ENCODE measurements around the gene MMD2. TPM values are rescaled to one million over a fixed set of nuclear protein-coding genes. Genes with fewer than 3 reads are reported as not detected.

Gene MMD2
- total RNA-seq, 2 donors from 2014 or later = not detected

DNA sequence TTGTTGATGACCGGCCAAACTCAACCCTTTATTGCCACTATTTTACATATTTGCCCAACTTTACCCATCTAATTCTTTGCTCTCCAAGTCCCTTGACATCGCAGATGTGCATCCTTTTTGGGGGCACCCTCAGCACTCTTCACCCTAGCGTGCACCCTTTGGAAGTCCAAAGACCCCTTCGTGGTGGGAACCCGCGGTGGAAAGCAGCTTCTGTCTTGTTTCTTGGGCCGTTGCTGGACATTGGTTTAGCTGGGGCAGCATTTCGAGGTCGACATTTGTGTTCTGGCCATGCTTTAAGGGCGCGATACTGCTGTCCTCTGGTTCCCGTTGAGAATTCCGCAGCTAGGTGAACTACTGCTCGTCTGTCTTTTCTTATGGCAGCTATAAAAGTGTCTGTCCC, 96.8 kb downstream of the MMD2 start:
- peaks cover 8% of the 10 kb centered on the region in 2 donors for H3K36me3 Mint-ChIP-seq
- no peak for DNase-seq (ENCODE audit: low spot score in 2 of 2)
- H3K27ac Mint-ChIP-seq = no peak overlapping the region
- H3K9me3 Mint-ChIP-seq = peaks cover 7 to 16% of the 10 kb centered on the region in 2 donors
- ATAC-seq = no peak

- ATAC-seq (no peak), DNase-seq (ENCODE audit: low spot score in 2 of 2) (no peak)
- H3K9me3 Mint-ChIP-seq = peaks cover 7 to 16% of the 10 kb centered on the region in 2 donors
- H3K36me3 Mint-ChIP-seq = peaks cover 8% of the 10 kb centered on the region in 2 donors
- H3K27ac Mint-ChIP-seq = no peak within 1 kb of the TSS
Measured at GRCh38 chr7:4861673-4862072, 97.3 kb downstream of the MMD2 start, which contains the start of gene PAPOLB. Gene PAPOLB (minus strand): TSS chr7:4862030. CDS start chr7:4861810, 220 bp downstream.

- DNase-seq (ENCODE audit: low spot score in 2 of 2) = no peak
- peaks cover 7 to 16% of the 10 kb centered on the region in 2 donors for H3K9me3 Mint-ChIP-seq
- peaks cover 8% of the 10 kb centered on the region in 2 donors for H3K36me3 Mint-ChIP-seq
Measured at GRCh38 chr7:4861227-4861626, 97.8 kb downstream of the MMD2 start.

DNA sequence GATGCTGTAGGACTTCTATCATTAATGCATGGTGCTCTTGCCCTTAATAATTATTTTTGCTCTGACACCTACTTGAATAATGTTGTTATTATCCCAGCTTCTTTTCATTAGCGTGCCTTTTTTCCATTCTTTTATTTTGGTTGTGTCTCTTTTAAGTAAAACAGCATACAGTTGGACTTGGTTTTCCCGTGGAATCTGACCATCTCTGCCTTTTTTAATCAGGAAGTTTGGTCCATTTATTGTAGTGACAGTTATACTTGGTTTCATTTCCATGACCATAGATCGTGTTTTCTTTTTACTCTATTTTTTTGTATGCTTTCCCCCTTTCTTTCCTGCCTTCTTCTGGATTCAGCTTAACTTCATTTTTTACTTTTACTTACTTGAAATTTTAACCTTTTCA, 101.8 kb downstream of the MMD2 start:
- no peaks in the 10 kb centered on the region for H3K36me3 Mint-ChIP-seq
- DNase-seq (ENCODE audit: low spot score in 2 of 2) = no peak
- H3K9me3 Mint-ChIP-seq = peaks cover 0 to 3% of the 10 kb centered on the region in 2 donors
- no peak overlapping the region for H3K27ac Mint-ChIP-seq
- no peak for ATAC-seq

More at GRCh38 chr7:4861227-4861626, 97.8 kb downstream of the MMD2 start:
- ATAC-seq = no peak
- no peak overlapping the region for H3K27ac Mint-ChIP-seq

DNA sequence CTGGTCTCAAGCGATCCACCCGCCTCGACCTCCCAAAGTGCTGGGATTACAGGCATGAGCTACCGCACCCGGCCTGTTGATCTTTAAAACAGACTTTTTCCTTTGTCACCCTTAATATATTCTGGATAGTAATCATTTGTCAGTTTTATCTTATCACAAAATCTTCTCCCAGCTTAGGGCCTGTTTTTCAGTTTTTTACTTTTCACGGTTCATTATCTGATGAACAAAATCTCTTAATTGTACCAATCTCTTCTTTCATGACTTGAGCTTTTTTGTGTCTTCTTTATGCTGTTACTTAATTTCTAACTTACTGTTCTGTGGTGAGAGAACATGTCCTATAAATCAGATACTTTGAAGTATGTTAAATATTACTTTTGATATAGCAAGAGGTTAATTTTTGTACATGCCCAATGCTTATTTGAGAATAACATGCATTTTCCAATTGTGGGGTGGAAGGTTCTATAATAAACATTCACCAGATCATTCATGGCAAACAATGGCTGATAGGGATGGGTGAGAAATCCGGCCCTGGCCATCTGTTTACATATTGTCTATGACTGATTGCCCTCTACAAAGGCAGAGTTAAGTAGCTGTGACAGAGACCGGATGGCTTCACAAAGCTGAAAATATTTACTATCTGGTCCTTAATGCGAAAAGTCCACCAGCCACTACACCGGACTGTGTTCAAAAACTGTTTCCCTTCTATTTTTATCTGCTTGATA, 102.5 kb downstream of the MMD2 start:
- ATAC-seq (no peak), DNase-seq (ENCODE audit: low spot score in 2 of 2) (no peak)
- no peak overlapping the region for H3K27ac Mint-ChIP-seq
- H3K36me3 Mint-ChIP-seq = no peaks in the 10 kb centered on the region
- H3K9me3 Mint-ChIP-seq = peaks cover under 1 to 3% of the 10 kb centered on the region in 2 donors

Other genes with a start within 250 kb of the MMD2 start
- 10 to 100 TPM; 35.2 to 39.0 TPM for gene AP5Z1, start 183.6 kb downstream of the MMD2 start, total RNA-seq
- not detected for gene PAPOLB, start 97.2 kb downstream of the MMD2 start, total RNA-seq
- gene RADIL, start 75.5 kb downstream of the MMD2 start, total RNA-seq = under 1 TPM; 0.18 to 0.35 TPM
- 10 to 100 TPM; 10.1 to 15.3 TPM for gene RBAK, start 86.7 kb upstream of the MMD2 start, total RNA-seq
- 10 to 100 TPM; 52.2 to 63.2 TPM for gene WIPI2, start 231.0 kb upstream of the MMD2 start, total RNA-seq

Measured in activated naive CD4-positive, alpha-beta T cell treated with anti-CD3 and anti-CD28 coated beads, Interleukin-2, amount 50 U/mL, for 72 hours (primary cell).